MM.1S (cell line): Measurements from ENCODE around the gene LAG3.

Experiments used
- DNase-seq: peaks from one replicate; pipeline ENCODE4 v3.0.0-alpha.2; 2015
- H2AFZ ChIP-seq: fragments of 300-600 bp; sonication (generic); 2 replicates; pipeline ENCODE4 v1.6.0; 2016; ENCODE audit warnings: antibody characterized with exemption, low read length
- H3F3A ChIP-seq: fragments of 300-600 bp; sonication (generic); 2 replicates; pipeline ENCODE4 v1.6.1; 2016; ENCODE audit warnings: mild to moderate bottlenecking, antibody characterized with exemption, low read length, moderate library complexity, mixed read lengths; ENCODE audit not compliant: insufficient read depth
- H3K27ac ChIP-seq: fragments of 300-600 bp; sonication (generic); 2 replicates; pipeline ENCODE4 v1.5.1; 2016; ENCODE audit warnings: mild to moderate bottlenecking, low read length
- H3K27me3 ChIP-seq: fragments of 300-600 bp; sonication (generic); replicated peaks from 2 replicates; pipeline ENCODE4 v1.6.0; 2016; ENCODE audit warnings: low read length; ENCODE audit not compliant: insufficient read depth
- H3K36me3 ChIP-seq: fragments of 300-600 bp; sonication (generic); replicated peaks from 2 replicates; pipeline ENCODE4 v1.6.1; 2016; ENCODE audit warnings: mild to moderate bottlenecking, low read length, mixed read lengths; ENCODE audit not compliant: insufficient read depth
- H3K4me1 ChIP-seq: fragments of 300-600 bp; sonication (generic); 2 replicates; pipeline ENCODE4 v1.6.1; 2016; ENCODE audit warnings: low read length, mixed read lengths
- H3K4me2 ChIP-seq: fragments of 300-600 bp; sonication (generic); 2 replicates; pipeline ENCODE4 v1.6.0; 2016; ENCODE audit warnings: low read depth, low read length
- H3K4me3 ChIP-seq: fragments of 300-600 bp; sonication (generic); 2 replicates; pipeline ENCODE4 v1.5.1; 2016; ENCODE audit warnings: low read length, mixed read lengths
- H3K79me2 ChIP-seq: fragments of 300-600 bp; sonication (generic); 2 replicates; pipeline ENCODE4 v1.6.1; 2016; ENCODE audit warnings: mixed run types, low read length, mixed read lengths
- H3K9ac ChIP-seq: fragments of 300-600 bp; sonication (generic); 2 replicates; pipeline ENCODE4 v1.6.1; 2016; ENCODE audit warnings: low read length, mixed read lengths
- H3K9me2 ChIP-seq: fragments of 300-600 bp; sonication (generic); replicated peaks from 2 replicates; pipeline ENCODE4 v1.6.1; 2016; ENCODE audit warnings: mild to moderate bottlenecking, low read length, mixed read lengths; ENCODE audit not compliant: insufficient read depth
- H3K9me3 ChIP-seq: fragments of 300-600 bp; sonication (generic); replicated peaks from 2 replicates; pipeline ENCODE4 v1.6.1; 2016; ENCODE audit warnings: mild to moderate bottlenecking, low read length, mixed read lengths; ENCODE audit not compliant: insufficient read depth
- H4K20me1 ChIP-seq: fragments of 300-600 bp; sonication (generic); 2 replicates; pipeline ENCODE4 v1.6.1; 2016; ENCODE audit warnings: mild to moderate bottlenecking, low read length, moderate library complexity, mixed read lengths; ENCODE audit not compliant: insufficient read depth
- EZH2 ChIP-seq: fragments of 300-600 bp; sonication (generic); optimal IDR thresholded peaks from 2 replicates; pipeline ENCODE3; 2017; ENCODE audit warnings: low read depth, mild to moderate bottlenecking, antibody characterized with exemption, low read length, mixed read lengths
- EZH2phosphoT487 ChIP-seq: fragments of 300-600 bp; sonication (generic); IDR thresholded peaks from 2 replicates; pipeline ENCODE4 v1.6.1; 2018; ENCODE audit warnings: antibody characterized with exemption, low read length
- TF ChIP-seq, protein P1 (sequence below): fragments of 300-600 bp; sonication (generic); IDR thresholded peaks from 2 replicates; pipeline ENCODE4 v1.5.1; 2016; ENCODE audit warnings: antibody characterized with exemption, low read length, mixed read lengths

LAG3 gene

DNA sequence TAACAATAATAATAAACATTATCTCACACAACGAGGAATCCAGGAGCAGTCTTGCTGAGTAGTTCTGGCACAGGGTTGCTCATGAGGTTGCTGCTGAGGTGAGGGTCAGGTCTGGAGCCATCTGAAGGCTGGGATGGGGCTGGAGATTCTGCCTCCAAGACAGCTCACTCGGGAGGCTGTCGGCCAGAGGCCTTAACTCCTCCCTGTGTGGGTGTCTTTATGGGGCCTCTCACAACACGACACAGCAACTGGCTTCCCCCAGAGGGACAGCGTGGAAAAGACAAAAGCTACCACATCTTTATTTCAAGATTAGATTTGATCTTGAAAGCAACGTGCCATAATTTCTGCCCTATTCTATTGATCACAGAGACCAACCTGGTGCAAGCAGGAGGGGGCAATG, 9.8 kb downstream of the LAG3 start:
- Histone ChIP-seq H3K4me3 (no peak overlapping the region), H4K20me1 (no peaks in the 10 kb centered on the region), H3K9me2 (no peaks in the 10 kb centered on the region), H3K27ac (no peak overlapping the region), H2AFZ (no peak overlapping the region), H3K9me3 (no peaks in the 10 kb centered on the region), H3K4me1 (peaks cover 30% of the 10 kb centered on the region), H3K79me2 (no peaks in the 10 kb centered on the region), H3F3A (peaks cover 6% of the 10 kb centered on the region), H3K9ac (no peak overlapping the region), H3K4me2 (no peak overlapping the region), H3K27me3 (0 out of 2 replicates have a peak, but pooled peaks cover 9% of the 10 kb centered on the region), H3K36me3 (no peaks in the 10 kb centered on the region)
- DNase-seq, result no peak
- TF ChIP-seq EZH2phosphoT487 (no peak), EZH2 (no peak)

DNA sequence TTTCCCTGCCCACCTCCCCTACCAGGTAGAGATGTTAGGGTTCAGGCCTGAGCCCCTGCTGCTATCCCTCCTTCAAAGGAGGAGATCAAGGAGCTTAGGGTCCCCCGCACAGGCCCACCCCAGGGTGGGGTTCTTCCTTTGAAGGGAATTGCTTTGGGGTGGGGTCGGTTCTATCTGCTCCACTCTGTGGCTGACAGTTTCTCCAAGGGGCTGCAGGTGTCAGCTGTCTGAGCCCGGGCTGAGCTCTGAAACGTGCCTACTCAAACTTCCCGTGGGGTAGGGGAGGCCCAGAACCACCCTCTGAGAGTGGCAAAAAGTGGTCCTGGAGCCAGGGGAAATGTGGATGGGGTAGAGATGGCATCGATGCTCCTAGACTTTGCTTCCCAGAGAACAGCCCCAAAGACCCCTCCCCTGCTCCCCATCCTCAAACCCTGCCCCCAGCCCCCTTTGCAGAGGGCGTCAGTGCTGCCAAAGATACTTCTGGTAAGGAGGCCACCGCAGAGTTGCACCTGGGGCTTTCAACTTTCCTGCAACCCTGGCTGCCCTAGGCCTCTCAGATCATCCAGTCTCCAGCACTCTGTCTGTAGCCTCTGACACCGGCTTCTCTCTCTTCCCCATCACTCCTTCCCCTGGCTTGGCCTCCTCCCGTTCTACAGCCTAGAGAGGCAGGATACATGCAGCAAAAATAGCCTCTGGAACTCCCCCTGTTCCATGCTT, 10.7 kb downstream of the LAG3 start:
- Histone ChIP-seq H3K36me3 (no peaks in the 10 kb centered on the region), H3K9ac (no peak overlapping the region; the same call in 1 of the 2 replicates), H3K79me2 (no peaks in the 10 kb centered on the region), H2AFZ (peak overlapping the region; percentile 70), H3F3A (peaks cover 6% of the 10 kb centered on the region), H3K9me3 (no peaks in the 10 kb centered on the region), H3K4me1 (peaks cover 30% of the 10 kb centered on the region), H3K27me3 (0 out of 2 replicates have a peak, but pooled peaks cover under 1% of the 10 kb centered on the region), H3K4me3 (0 out of 2 replicates have a peak overlapping the region, but pooled peaks have one; percentile 1), H3K27ac (peak overlapping the region; percentile 64; the same call in 1 of the 2 replicates), H3K4me2 (peak overlapping the region; percentile 56), H4K20me1 (no peaks in the 10 kb centered on the region), H3K9me2 (no peaks in the 10 kb centered on the region)
- TF ChIP-seq EZH2phosphoT487 (no peak), EZH2 (no peak)
- TF ChIP-seq, protein P1, sequence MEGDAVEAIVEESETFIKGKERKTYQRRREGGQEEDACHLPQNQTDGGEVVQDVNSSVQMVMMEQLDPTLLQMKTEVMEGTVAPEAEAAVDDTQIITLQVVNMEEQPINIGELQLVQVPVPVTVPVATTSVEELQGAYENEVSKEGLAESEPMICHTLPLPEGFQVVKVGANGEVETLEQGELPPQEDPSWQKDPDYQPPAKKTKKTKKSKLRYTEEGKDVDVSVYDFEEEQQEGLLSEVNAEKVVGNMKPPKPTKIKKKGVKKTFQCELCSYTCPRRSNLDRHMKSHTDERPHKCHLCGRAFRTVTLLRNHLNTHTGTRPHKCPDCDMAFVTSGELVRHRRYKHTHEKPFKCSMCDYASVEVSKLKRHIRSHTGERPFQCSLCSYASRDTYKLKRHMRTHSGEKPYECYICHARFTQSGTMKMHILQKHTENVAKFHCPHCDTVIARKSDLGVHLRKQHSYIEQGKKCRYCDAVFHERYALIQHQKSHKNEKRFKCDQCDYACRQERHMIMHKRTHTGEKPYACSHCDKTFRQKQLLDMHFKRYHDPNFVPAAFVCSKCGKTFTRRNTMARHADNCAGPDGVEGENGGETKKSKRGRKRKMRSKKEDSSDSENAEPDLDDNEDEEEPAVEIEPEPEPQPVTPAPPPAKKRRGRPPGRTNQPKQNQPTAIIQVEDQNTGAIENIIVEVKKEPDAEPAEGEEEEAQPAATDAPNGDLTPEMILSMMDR, result no peak
- no peak for DNase-seq

DNA sequence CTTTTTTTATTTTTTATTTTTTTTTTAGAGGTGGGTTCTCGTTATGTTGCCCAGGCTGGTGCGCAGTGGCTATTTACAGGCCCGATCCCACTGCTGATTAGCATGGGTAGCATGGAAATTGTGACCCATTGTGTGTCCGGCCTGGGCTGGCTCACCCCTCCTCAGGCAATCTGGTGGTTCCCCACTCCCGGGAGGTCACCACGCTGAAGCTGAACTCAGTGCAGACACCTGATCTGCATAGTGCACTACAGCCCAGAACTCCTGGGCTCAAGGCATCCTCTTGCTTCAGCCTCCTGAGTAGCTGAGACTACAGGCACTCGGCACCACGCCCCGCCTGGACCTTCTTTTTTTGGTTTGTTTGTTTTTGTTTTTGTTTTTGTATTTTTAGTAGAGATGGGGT, 11.5 kb downstream of the LAG3 start:
- TF ChIP-seq EZH2 (no peak), EZH2phosphoT487 (no peak)
- TF ChIP-seq, protein P1, result no peak
- Histone ChIP-seq H3K4me1 (peaks cover 30% of the 10 kb centered on the region), H3K27ac (peak overlapping the region; percentile 64; the same call in 1 of the 2 replicates), H3K4me3 (no peak overlapping the region), H3K27me3 (no peaks in the 10 kb centered on the region), H3F3A (peaks cover 6% of the 10 kb centered on the region), H3K9me3 (no peaks in the 10 kb centered on the region), H3K9ac (no peak overlapping the region), H3K4me2 (peak overlapping the region; percentile 56; the same call in 1 of the 2 replicates), H4K20me1 (no peaks in the 10 kb centered on the region), H3K79me2 (no peaks in the 10 kb centered on the region), H2AFZ (peak overlapping the region; percentile 70; the same call in 1 of the 2 replicates), H3K36me3 (no peaks in the 10 kb centered on the region), H3K9me2 (no peaks in the 10 kb centered on the region)
- no peak for DNase-seq

DNA sequence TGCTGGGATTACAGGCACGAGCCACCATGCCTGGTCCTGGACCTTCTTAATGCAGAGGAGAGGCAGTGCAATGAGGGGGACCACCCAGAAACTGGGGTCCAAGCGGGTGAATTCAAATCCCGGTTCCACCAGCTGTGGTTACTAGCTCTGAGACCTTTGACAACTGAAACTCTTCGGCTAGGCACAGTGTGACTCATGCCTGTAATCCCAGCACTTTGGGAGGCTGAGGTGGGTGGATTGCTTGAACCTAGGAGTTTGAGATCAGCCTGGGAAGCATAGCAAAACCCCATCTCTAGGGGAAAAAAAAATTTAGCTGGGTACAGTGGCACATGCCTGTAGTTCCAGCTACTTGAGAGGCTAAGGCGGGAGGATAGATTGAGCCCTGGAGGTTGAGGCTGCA, 12.0 kb downstream of the LAG3 start:
- no peak for DNase-seq
- no peaks in the 10 kb centered on the region for H3K36me3 ChIP-seq
- no peaks in the 10 kb centered on the region for H3K79me2 ChIP-seq
- no peaks in the 10 kb centered on the region for H3K9me2 ChIP-seq
- H3K4me3 ChIP-seq, result no peak overlapping the region
- H3K9ac ChIP-seq, result no peak overlapping the region
- 0 out of 2 replicates have a peak overlapping the region, but pooled peaks have one; percentile 70 for H2AFZ ChIP-seq
- H3K27me3 ChIP-seq, result no peaks in the 10 kb centered on the region
- peak overlapping the region; percentile 56; the same call in 1 of the 2 replicates for H3K4me2 ChIP-seq
- no peaks in the 10 kb centered on the region for H3K9me3 ChIP-seq
- H3K4me1 ChIP-seq, result peaks cover 27% of the 10 kb centered on the region
- H3K27ac ChIP-seq, result peak overlapping the region; percentile 64; the same call in 1 of the 2 replicates
- peaks cover 6% of the 10 kb centered on the region for H3F3A ChIP-seq
- no peaks in the 10 kb centered on the region for H4K20me1 ChIP-seq
- TF ChIP-seq EZH2phosphoT487 (no peak), EZH2 (no peak)
- TF ChIP-seq, protein P1, result no peak
